DND-41 (cell line): ENCODE data around the gene CAPN15.

Experiments
- EZH2 ChIP-seq: IDR thresholded peaks from 3 replicates; pipeline ENCODE4 v1.6.1; 2012; ENCODE audit warnings: borderline replicate concordance, low read depth, mild to moderate bottlenecking, moderate library complexity, low read length, inconsistent platforms; ENCODE audit not compliant: severe bottlenecking
- TF ChIP-seq, protein P1 (sequence below): IDR thresholded peaks from 2 replicates; pipeline ENCODE4 v1.5.1; 2012; ENCODE audit warnings: borderline replicate concordance, low read length, moderate library complexity, mild to moderate bottlenecking; ENCODE audit not compliant: poor library complexity, severe bottlenecking; ENCODE audit errors: extremely low read depth

DNA sequence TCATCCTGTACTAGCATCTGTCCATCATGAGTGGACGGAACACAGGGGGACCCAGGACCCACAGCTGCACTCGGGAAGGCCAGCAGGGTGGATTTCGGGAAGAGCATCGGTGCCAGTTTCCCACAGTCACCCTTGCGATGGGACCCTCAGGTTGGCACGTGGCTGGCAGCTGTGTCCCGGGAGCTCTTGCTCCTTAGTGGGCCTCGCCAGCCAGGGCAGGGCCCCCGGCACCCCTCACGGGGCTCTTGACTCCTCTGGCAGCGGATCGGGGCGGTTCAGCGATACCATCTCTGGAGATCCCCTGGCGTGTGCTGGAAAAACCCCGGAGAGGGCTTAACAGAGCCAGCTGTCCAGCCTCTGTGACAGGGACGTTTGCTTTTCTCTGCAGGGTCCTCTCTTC, 9.2 kb downstream of the CAPN15 start:
- TF ChIP-seq, protein P1, sequence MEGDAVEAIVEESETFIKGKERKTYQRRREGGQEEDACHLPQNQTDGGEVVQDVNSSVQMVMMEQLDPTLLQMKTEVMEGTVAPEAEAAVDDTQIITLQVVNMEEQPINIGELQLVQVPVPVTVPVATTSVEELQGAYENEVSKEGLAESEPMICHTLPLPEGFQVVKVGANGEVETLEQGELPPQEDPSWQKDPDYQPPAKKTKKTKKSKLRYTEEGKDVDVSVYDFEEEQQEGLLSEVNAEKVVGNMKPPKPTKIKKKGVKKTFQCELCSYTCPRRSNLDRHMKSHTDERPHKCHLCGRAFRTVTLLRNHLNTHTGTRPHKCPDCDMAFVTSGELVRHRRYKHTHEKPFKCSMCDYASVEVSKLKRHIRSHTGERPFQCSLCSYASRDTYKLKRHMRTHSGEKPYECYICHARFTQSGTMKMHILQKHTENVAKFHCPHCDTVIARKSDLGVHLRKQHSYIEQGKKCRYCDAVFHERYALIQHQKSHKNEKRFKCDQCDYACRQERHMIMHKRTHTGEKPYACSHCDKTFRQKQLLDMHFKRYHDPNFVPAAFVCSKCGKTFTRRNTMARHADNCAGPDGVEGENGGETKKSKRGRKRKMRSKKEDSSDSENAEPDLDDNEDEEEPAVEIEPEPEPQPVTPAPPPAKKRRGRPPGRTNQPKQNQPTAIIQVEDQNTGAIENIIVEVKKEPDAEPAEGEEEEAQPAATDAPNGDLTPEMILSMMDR = no peak
- TF ChIP-seq EZH2 = no peak
